HUES64 (cell line): ENCODE results near the gene GRPEL1.

Source experiments
- H3K27ac ChIP-seq: 2 replicates; pipeline ENCODE4 v1.7.0; 2013; ENCODE audit warnings: low read depth, low read length, inconsistent platforms
- H3K27me3 ChIP-seq: 2 replicates; pipeline ENCODE4 v1.6.1; 2013; ENCODE audit warnings: mild to moderate bottlenecking, low read length; ENCODE audit not compliant: insufficient read depth
- H3K36me3 ChIP-seq: 2 replicates; pipeline ENCODE4 v1.6.1; 2013; ENCODE audit warnings: mild to moderate bottlenecking, low read length; ENCODE audit not compliant: insufficient read depth
- H3K4me1 ChIP-seq: 2 replicates; pipeline ENCODE4 v1.6.1; 2013; ENCODE audit warnings: mild to moderate bottlenecking, low read length, moderate library complexity; ENCODE audit not compliant: insufficient read depth
- H3K4me3 ChIP-seq: 2 replicates; pipeline ENCODE4 v1.5.1; 2013; ENCODE audit warnings: mild to moderate bottlenecking, low read length, moderate library complexity
- H3K9ac ChIP-seq: 2 replicates; pipeline ENCODE4 v1.6.1; 2013; ENCODE audit warnings: mild to moderate bottlenecking, low read depth, low read length
- H3K9me3 ChIP-seq: 2 replicates; pipeline ENCODE4 v1.6.1; 2013; ENCODE audit warnings: low read depth, low read length; ENCODE audit not compliant: insufficient read depth
- WGBS: fragments of 150-250, 120-280 bp; methylation state at CpG from one replicate; pipeline ENCODE4 v1.1.7; 2013; ENCODE audit warnings: missing lambda C conversion rate; 5-methylcytosine and 5-hydroxymethylcytosine counted together

Gene GRPEL1

DNA sequence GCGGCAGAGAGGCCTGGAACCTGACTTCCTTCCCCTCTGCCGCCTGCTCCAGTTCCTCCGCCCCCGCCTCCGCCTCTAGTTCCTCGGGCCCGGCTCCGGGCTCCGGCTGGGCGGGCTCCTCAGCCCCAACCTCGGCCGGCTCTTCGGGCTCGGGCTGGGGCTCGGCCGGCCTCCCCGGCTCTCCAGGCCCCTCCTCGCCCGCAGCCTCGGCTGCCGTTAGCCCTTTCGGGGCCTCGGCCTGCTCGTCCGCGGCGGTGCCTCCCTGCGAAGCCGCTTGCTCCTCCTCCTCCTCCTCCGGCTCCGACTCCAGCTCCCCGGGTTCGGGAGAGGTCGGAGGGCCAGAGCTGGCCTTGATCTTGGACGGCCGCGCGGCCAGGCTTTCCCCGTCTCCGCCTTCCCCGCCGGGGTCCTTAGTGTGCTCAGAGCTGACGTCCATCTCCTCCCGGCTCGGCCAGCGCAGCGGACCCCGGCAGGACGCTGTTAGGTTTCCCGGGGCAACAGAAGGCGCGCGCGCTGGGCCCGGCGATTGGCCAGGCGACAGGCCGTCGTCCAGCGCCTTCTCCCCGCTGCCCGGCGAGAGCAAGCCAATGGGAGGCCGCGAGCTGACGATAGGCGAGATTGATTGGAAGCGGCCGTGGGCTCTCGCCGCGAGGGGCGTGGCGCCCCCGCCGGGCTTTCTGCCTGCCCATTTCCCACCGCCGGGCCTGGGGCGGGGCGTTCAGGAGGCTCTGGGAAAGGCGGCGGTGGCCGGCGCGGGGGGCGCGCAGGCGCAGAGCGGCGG, 25.2 kb downstream of the GRPEL1 start:
- H3K27me3 ChIP-seq: peaks cover 32% of the 10 kb centered on the region
- no peaks in the 10 kb centered on the region for H3K36me3 ChIP-seq
- H3K27ac ChIP-seq: no peak overlapping the region
- WGBS: under 1% methylated on average over 90 of the region's 90 CpGs
- H3K9ac ChIP-seq: peak overlapping the region; percentile 20; the same call in 1 of the 2 replicates
- H3K4me1 ChIP-seq: no peaks in the 10 kb centered on the region
- H3K4me3 ChIP-seq: peak overlapping the region; percentile 72
- no peaks in the 10 kb centered on the region for H3K9me3 ChIP-seq

DNA sequence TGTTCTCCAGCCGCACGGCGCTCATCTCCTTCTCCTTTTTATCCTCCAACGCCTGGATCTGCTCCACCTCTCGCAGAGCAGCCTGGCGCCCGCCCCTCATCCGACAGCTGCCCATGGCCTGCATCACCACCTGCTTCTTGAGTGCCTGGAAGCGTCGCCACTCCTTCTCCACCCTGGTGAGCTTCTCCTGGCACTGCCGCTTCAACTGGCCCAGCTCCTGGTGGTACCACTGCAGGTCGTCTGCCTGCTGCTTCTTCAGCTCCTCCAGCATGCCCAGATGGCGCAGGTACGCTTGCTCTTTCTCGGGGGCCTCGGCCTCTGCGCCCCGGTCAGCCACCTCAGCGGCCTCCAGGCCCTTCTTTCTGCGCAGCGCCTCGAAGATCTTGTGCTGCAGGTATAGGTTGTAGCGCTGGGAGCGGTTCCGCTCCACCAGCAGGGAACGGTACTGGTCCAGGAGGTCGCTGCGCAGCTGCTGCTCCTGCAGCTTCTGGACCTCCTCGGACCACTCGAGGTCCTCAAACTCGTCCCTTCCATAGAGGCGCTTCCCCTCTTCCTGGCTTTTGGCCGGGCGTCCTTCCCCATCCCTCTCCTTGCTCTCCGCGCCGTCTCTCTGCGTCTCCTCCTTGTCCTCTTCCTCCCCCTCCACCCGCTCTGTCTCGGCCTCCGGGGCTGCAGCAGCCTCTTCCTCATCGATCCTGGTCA, 25.9 kb downstream of the GRPEL1 start:
- Histone ChIP-seq H3K36me3 (no peaks in the 10 kb centered on the region), H3K9ac (0 out of 2 replicates have a peak overlapping the region, but pooled peaks have one; percentile 20), H3K9me3 (no peaks in the 10 kb centered on the region), H3K27me3 (peaks cover 32% of the 10 kb centered on the region), H3K27ac (no peak overlapping the region), H3K4me1 (no peaks in the 10 kb centered on the region), H3K4me3 (peak overlapping the region; percentile 72)
- WGBS: 38% methylated on average over 42 of the region's 42 CpGs

DNA sequence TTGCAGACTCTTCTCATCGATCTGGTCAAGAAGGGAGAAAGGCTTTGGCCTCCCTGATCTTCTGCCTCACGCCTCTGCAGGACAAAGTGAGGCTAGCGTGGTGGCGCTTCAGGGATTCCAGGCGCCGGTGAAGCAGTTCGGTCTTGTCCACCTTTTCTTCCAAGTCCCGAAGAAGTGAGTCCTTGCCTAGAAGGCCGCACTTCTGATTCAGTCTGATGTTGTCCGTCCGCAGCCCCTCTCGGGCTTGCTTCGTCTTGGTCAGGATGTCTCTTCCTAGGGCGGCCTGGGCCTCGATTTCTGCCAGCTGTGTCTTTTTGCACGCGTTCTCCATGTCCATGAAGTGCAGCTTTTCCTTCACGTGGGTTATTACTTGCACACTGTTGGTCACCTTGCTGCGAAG, 26.6 kb downstream of the GRPEL1 start:
- H3K27me3 ChIP-seq: peaks cover 32% of the 10 kb centered on the region
- no peak overlapping the region for H3K9ac ChIP-seq
- H3K36me3 ChIP-seq: no peaks in the 10 kb centered on the region
- H3K4me3 ChIP-seq: no peak overlapping the region
- H3K27ac ChIP-seq: no peak overlapping the region
- H3K4me1 ChIP-seq: no peaks in the 10 kb centered on the region
- 94% methylated on average over 19 of the region's 19 CpGs for WGBS
- H3K9me3 ChIP-seq: no peaks in the 10 kb centered on the region

DNA sequence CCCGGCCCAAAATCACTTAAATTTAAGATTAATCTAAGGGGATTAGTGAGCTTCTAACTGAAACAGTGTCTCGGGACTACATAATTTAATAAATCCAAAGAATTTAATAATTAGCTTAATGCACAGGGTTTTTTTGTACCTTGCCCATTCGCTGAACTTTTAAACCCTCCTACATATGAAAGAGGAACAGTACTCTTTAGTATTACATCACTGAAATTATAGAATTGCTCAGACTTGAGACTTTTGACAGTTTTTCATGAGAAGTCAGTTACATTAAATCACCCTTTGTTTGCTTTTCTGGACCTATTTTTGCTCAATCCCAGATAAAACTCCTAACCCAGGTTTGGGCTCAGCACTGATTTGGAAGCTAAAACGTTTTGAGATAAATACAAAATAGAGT, 27.1 kb downstream of the GRPEL1 start:
- H3K9me3 ChIP-seq: no peaks in the 10 kb centered on the region

DNA sequence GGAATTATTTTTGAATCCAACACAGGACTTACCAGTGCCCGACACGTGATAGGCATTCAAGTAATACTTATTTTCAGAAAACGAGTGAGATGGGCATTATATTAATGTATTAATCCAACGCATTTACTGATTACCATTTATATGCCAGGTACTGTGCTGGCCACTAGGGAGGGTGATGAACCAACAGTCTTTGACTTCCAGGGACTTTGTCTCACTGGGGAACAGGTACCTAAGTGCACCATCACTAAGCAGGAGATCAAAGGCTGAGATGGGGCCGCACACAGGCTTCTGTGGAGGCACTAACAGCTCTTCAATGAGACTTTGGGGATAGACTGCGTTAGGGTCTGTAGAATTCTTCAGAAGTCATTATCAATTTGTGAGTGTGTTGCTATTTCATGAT, 30.4 kb downstream of the GRPEL1 start:
- Histone ChIP-seq H3K27ac (no peak overlapping the region), H3K4me3 (no peak overlapping the region), H3K9me3 (no peaks in the 10 kb centered on the region), H3K9ac (no peak overlapping the region), H3K27me3 (peaks cover 23% of the 10 kb centered on the region), H3K4me1 (no peaks in the 10 kb centered on the region), H3K36me3 (peaks cover 7% of the 10 kb centered on the region)
- 85% methylated on average over 3 of the region's 6 CpGs for WGBS

More for the DNA sequence above, 27.1 kb downstream of the GRPEL1 start:
- peaks cover 32% of the 10 kb centered on the region for H3K27me3 ChIP-seq
- H3K9ac ChIP-seq: no peak overlapping the region
- H3K4me3 ChIP-seq: no peak overlapping the region
- H3K27ac ChIP-seq: no peak overlapping the region
- H3K36me3 ChIP-seq: no peaks in the 10 kb centered on the region
- 92% methylated on average over 2 of the region's 4 CpGs for WGBS
- no peaks in the 10 kb centered on the region for H3K4me1 ChIP-seq

DNA sequence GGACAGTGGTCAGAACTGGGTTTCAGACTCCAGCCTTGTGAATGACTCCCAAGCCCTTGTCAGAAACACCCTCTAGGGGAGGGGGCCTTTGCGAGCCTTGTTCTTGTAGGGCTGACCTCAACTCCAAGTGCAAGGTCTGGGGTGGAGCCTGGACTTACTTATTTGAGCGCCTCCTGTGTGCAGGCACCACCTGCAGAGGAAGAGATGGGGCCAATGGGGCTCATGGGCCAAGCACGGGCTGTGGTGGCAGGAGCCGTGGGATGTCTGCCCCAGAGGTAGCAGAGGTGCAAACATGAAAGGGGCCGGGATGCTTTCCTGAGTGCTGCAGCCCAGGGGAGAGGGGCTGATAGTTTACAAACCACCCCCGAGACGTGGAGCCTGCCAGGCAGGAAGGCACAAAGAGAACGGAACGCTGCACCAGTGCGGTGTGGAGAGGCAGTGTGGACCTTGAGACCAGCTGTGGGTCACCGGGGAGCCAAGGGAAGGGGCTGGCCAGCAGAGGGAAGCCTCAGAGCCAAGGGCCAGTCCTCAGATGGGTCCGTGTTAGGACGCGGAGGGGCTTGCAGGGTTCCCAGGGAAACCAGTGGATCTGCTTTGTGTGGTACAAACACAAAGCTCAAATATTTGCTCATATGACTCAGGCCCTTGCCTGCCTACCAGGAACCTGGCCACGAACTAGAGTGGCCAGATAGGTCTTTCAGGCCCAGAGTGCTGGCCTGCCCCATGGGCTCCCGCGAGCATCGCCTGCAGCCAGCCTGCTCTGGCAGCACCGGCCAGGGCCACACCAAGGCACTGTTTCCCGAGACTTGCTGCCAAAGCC, 33.4 kb downstream of the GRPEL1 start:
- Histone ChIP-seq H3K4me3 (no peak overlapping the region), H3K27ac (no peak overlapping the region), H3K9me3 (no peaks in the 10 kb centered on the region), H3K9ac (no peak overlapping the region), H3K27me3 (no peaks in the 10 kb centered on the region), H3K36me3 (peaks cover 33% of the 10 kb centered on the region), H3K4me1 (no peaks in the 10 kb centered on the region)
- WGBS: 83% methylated on average over 20 of the region's 20 CpGs

DNA sequence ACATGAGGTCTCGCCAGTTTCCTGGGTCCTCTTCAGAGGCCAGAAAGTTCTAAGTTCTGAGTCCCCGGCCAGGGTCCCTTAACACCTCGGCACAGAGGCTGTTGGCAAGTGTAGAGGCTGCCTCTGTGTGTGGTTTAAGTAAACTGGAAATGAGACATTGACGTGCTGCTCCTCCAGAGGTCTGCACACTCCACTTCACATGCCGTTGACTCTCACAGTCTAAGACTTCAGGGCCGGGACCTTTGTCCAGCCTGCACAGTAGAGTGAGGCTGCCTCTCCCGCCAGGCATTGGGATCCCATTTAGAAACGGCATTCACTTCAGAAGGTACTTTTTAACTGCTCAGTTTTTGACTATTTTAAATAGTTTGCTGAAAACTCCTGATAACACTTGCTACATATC, 35.3 kb downstream of the GRPEL1 start:
- H3K27ac ChIP-seq: no peak overlapping the region
- 94% methylated on average over 8 of the region's 8 CpGs for WGBS
- H3K4me3 ChIP-seq: no peak overlapping the region
- no peak overlapping the region for H3K9ac ChIP-seq
- H3K27me3 ChIP-seq: no peaks in the 10 kb centered on the region
- H3K4me1 ChIP-seq: no peaks in the 10 kb centered on the region
- no peaks in the 10 kb centered on the region for H3K9me3 ChIP-seq
- H3K36me3 ChIP-seq: peaks cover 42% of the 10 kb centered on the region

DNA sequence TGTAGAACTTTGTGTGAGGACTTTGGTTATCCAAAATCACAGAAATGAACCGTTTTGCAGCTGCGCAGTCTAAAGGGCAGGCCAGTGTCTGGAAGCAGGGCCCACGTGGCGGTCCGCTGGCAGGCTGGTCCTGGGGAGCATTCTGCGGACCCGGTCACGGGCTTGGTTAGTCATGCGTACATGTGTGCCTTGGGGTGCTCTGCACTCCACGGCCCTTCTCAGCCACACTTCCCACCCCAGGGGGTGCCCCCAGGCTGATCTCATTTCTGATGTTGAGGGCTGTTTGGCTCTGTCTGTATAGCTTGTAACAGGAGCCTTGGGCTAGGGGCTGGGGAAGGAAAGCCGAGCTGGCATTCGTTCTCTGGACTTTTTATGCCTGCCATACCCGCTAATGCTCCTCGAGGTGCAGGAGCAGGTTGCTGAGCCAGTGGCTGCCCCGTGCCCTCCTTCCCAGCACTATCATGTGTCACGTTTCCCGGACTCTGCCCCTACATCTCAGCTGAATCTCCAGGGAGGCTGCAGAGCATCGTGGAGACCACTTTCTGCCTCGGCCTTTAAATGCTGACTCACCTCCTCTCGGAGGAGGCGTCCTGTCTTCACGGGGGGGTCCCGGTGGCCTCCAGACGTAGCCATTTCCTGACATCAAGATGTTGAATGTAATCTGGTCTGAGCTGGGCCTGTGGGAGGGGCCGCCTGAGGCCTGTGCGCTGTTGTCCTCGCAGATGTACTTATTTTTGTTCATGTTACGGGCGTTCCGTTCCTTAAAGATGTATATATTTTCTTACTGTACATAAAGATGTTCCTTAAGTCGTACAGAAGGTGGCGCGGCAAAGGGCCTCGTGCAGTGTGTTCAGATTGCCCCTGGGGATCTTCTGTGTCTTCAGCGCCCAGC, 36.1 kb downstream of the GRPEL1 start:
- no peaks in the 10 kb centered on the region for H3K9me3 ChIP-seq
- H3K4me3 ChIP-seq: no peak overlapping the region
- H3K9ac ChIP-seq: no peak overlapping the region
- peaks cover 49% of the 10 kb centered on the region for H3K36me3 ChIP-seq
- H3K27me3 ChIP-seq: no peaks in the 10 kb centered on the region
- no peak overlapping the region for H3K27ac ChIP-seq
- 92% methylated on average over 32 of the region's 35 CpGs for WGBS
- no peaks in the 10 kb centered on the region for H3K4me1 ChIP-seq

DNA sequence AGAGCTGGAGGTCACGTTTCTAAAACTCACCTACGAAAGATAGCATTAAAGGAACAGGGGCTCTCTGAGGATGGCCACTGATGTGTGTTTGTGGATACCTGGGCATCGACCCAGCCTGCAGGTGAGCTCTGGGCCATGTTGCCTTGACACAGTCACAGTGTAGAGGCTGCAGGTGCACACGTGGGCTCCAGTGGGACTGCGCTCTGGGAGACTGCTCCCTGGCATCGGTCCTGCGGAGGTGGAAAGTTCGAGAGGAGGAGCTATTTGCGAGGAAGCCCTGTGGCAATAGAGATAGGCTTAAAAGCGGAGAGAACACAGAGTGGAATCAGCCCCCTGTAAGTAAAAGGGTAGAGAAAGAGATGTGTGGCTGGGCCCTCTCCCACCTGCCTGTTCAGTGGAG, 37.0 kb downstream of the GRPEL1 start:
- H3K9ac ChIP-seq: no peak overlapping the region
- H3K9me3 ChIP-seq: no peaks in the 10 kb centered on the region
- H3K27me3 ChIP-seq: no peaks in the 10 kb centered on the region
- H3K36me3 ChIP-seq: peaks cover 57% of the 10 kb centered on the region
- WGBS: 94% methylated on average over 10 of the region's 10 CpGs
- no peak overlapping the region for H3K4me3 ChIP-seq
- no peaks in the 10 kb centered on the region for H3K4me1 ChIP-seq
- no peak overlapping the region for H3K27ac ChIP-seq

DNA sequence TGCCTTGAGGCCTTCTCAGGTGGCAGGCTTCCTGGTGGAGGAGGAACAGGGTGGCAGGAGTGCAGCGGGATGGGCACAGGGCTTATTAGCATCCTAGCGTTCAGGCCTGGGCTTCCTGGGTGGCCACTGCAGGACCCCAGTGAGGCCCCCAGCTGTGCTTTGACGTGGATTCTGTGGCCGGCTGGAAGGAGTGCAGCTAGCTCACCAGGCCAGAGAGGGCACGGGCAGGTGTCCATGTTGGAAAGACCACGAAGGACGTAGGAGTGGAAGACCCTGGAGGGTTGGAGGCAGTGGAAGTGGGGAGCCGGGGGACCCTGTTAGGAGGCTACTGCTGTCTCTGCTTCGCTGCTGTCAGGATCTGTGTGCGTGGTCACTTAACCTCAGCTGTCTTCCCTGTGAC, 37.9 kb downstream of the GRPEL1 start:
- Histone ChIP-seq H3K4me1 (no peaks in the 10 kb centered on the region), H3K27me3 (no peaks in the 10 kb centered on the region), H3K9me3 (no peaks in the 10 kb centered on the region), H3K4me3 (no peak overlapping the region), H3K36me3 (peaks cover 66% of the 10 kb centered on the region), H3K27ac (no peak overlapping the region), H3K9ac (no peak overlapping the region)
- WGBS: 94% methylated on average over 10 of the region's 10 CpGs
